IMR-90 (cell line): ENCODE data around the gene ZNF587. TPM values are rescaled to one million over a fixed set of nuclear protein-coding genes. Genes with fewer than 3 reads are reported as not detected.

Experiments used
- ATAC-seq: fragments of 200-7000 bp; cut with Tn5 transposase; 2 replicates; pipeline ENCODE4 v1.9.1; 2020; ENCODE audit warnings: low read depth, mild to moderate bottlenecking, moderate library complexity
- BruUV-seq: library from RNA; stranded (reverse); fragments of 400-500 nt; replicated peaks from 2 replicates; lab custom pipeline; 2021; lab: Mats Ljungman, UMichigan
- CTCF ChIA-PET: fragments of 300-600 bp; formaldehyde crosslinking; extraction: SDS; loops from one replicate; lab custom pipeline; 2021; ENCODE audit warnings: antibody characterized with exemption; lab: Yijun Ruan, JAX
- POLR2A ChIA-PET: fragments of 300-600 bp; sonication (Branson Sonifier 250); formaldehyde crosslinking; loops from one replicate; lab custom pipeline; 2022; ENCODE audit warnings: antibody characterized with exemption; ENCODE audit not compliant: unreplicated experiment; lab: Charles Lee
- DNase-seq: peaks from one replicate; pipeline ENCODE4 v3.0.0; 2013
- H2AFZ ChIP-seq: replicated peaks from 2 replicates; pipeline ENCODE3; 2013; ENCODE audit warnings: low read length, mild to moderate bottlenecking; ENCODE audit not compliant: poor library complexity
- H2AK5ac ChIP-seq: 2 replicates; pipeline ENCODE4 v1.6.1; 2013; ENCODE audit warnings: low read depth, low read length, inconsistent platforms
- H2AK9ac ChIP-seq: replicated peaks from 2 replicates; pipeline ENCODE3; 2013; ENCODE audit warnings: mild to moderate bottlenecking, low read depth, low read length, moderate library complexity; ENCODE audit not compliant: poor library complexity
- H2BK120ac ChIP-seq: 2 replicates; pipeline ENCODE4 v1.6.1; 2013; ENCODE audit warnings: low read depth, low read length, inconsistent platforms
- H2BK15ac ChIP-seq: 3 replicates; pipeline ENCODE4 v1.6.1; 2013; ENCODE audit warnings: low read depth, low read length, inconsistent platforms
- H2BK20ac ChIP-seq: 2 replicates; pipeline ENCODE4 v1.6.1; 2013; ENCODE audit warnings: low read depth, mild to moderate bottlenecking, inconsistent platforms, low read length, moderate library complexity
- H2BK5ac ChIP-seq: 2 replicates; pipeline ENCODE4 v1.6.1; 2013; ENCODE audit warnings: mild to moderate bottlenecking, low read depth, low read length, inconsistent platforms; ENCODE audit not compliant: poor library complexity, severe bottlenecking
- H3K14ac ChIP-seq: replicated peaks from 2 replicates; pipeline ENCODE4 v1.6.1; 2013; ENCODE audit warnings: low read depth, low read length, inconsistent platforms
- H3K18ac ChIP-seq: 2 replicates; pipeline ENCODE4 v1.6.1; 2013; ENCODE audit warnings: low read depth, low read length, control low read depth
- H3K23ac ChIP-seq: 2 replicates; pipeline ENCODE4 v1.6.1; 2013; ENCODE audit warnings: low read depth, low read length, inconsistent platforms
- H3K27ac ChIP-seq: 2 replicates; pipeline ENCODE4 v1.5.1; 2013; ENCODE audit warnings: mild to moderate bottlenecking, control low read depth, low read length; ENCODE audit not compliant: insufficient read depth
- H3K27me3 ChIP-seq: 2 replicates; pipeline ENCODE4 v1.6.1; 2013; ENCODE audit warnings: low read length; ENCODE audit not compliant: control insufficient read depth, insufficient read depth
- H3K36me3 ChIP-seq: 2 replicates; pipeline ENCODE4 v1.6.1; 2013; ENCODE audit warnings: low read length, mixed read lengths; ENCODE audit not compliant: control insufficient read depth, insufficient read depth
- H3K4ac ChIP-seq: 2 replicates; pipeline ENCODE4 v1.6.1; 2013; ENCODE audit warnings: low read depth, low read length, inconsistent platforms
- H3K4me1 ChIP-seq: 2 replicates; pipeline ENCODE4 v1.6.1; 2013; ENCODE audit warnings: low read length, mixed read lengths; ENCODE audit not compliant: control insufficient read depth, insufficient read depth
- H3K4me2 ChIP-seq: 2 replicates; pipeline ENCODE4 v1.6.1; 2013; ENCODE audit warnings: low read depth, mild to moderate bottlenecking, control low read depth, low read length, moderate library complexity
- H3K4me3 ChIP-seq: 2 replicates; pipeline ENCODE4 v1.5.1; 2013; ENCODE audit warnings: low read depth, mild to moderate bottlenecking, control low read depth, low read length, moderate library complexity; ENCODE audit not compliant: insufficient read depth
- H3K56ac ChIP-seq: 2 replicates; pipeline ENCODE4 v1.6.1; 2013; ENCODE audit warnings: low read length, inconsistent platforms; ENCODE audit not compliant: insufficient read depth; ENCODE audit errors: extremely low read depth
- H3K79me1 ChIP-seq, 2 experiments: 2 replicates each; pipeline ENCODE4 v1.6.1; 2013; ENCODE audit warnings: low read length in 2 of 2, inconsistent platforms in 1 of 2, low read depth in 1 of 2
- H3K9ac ChIP-seq: 2 replicates; pipeline ENCODE4 v1.6.1; 2013; ENCODE audit warnings: low read depth, low read length, control low read depth
- H3K9me1 ChIP-seq: 2 replicates; pipeline ENCODE4 v1.6.1; 2013; ENCODE audit warnings: low read length, inconsistent platforms; ENCODE audit not compliant: insufficient read depth
- H3K9me3 ChIP-seq: 2 replicates; pipeline ENCODE4 v1.6.1; 2013; ENCODE audit warnings: low read length; ENCODE audit not compliant: control insufficient read depth, insufficient read depth
- H4K20me1 ChIP-seq: 2 replicates; pipeline ENCODE4 v1.6.1; 2013; ENCODE audit warnings: low read length, inconsistent platforms; ENCODE audit not compliant: insufficient read depth
- H4K5ac ChIP-seq: 2 replicates; pipeline ENCODE4 v1.6.1; 2013; ENCODE audit warnings: mild to moderate bottlenecking, low read depth, low read length, control low read depth
- H4K8ac ChIP-seq, 2 experiments: 2 replicates each; pipeline ENCODE4 v1.6.1; 2013; ENCODE audit warnings: low read depth in 2 of 2, low read length in 2 of 2, control low read depth in 1 of 2, inconsistent platforms in 1 of 2
- H4K91ac ChIP-seq: 2 replicates; pipeline ENCODE4 v1.6.1; 2013; ENCODE audit warnings: low read depth, low read length, inconsistent platforms; ENCODE audit not compliant: insufficient read depth
- BHLHE40 ChIP-seq: fragments of 150-350 bp; IDR thresholded peaks from 2 replicates; pipeline ENCODE4 v1.6.1; 2016; ENCODE audit warnings: mild to moderate bottlenecking, low read depth, low read length
- CHD1 ChIP-seq: IDR thresholded peaks from 2 replicates; pipeline ENCODE4 v1.6.1; 2012; ENCODE audit warnings: low read depth, low read length, improper control_type of control experiment
- CTCF ChIP-seq: conservative IDR thresholded peaks from 2 replicates; pipeline ENCODE4 v1.5.1; 2012; ENCODE audit warnings: mild to moderate bottlenecking, low read depth, low read length, improper control_type of control experiment
- ELK1 ChIP-seq: fragments of 150-350 bp; IDR thresholded peaks from 2 replicates; pipeline ENCODE4 v1.6.1; 2016; ENCODE audit warnings: low read depth, mild to moderate bottlenecking, low read length, moderate library complexity, borderline replicate concordance
- FOS ChIP-seq: fragments of 150-350 bp; IDR thresholded peaks from 2 replicates; pipeline ENCODE4 v1.6.1; 2016; ENCODE audit warnings: low read depth, low read length
- MAFK ChIP-seq: IDR thresholded peaks from 2 replicates; pipeline ENCODE4 v1.6.1; 2012; ENCODE audit warnings: low read depth, low read length, improper control_type of control experiment
- MAZ ChIP-seq: IDR thresholded peaks from 2 replicates; pipeline ENCODE4 v1.6.1; 2012; ENCODE audit warnings: low read depth, mild to moderate bottlenecking, low read length, improper control_type of control experiment, moderate library complexity, borderline replicate concordance
- MXI1 ChIP-seq: IDR thresholded peaks from 2 replicates; pipeline ENCODE4 v1.6.1; 2012; ENCODE audit warnings: low read depth, mild to moderate bottlenecking, low read length, moderate library complexity, borderline replicate concordance
- NFE2L2 ChIP-seq: fragments of 150-350 bp; IDR thresholded peaks from 2 replicates; pipeline ENCODE4 v1.6.1; 2016; ENCODE audit warnings: low read depth, mild to moderate bottlenecking, low read length
- POLR2A ChIP-seq: IDR thresholded peaks from 2 replicates; pipeline ENCODE4 v1.6.1; 2012; ENCODE audit warnings: mild to moderate bottlenecking, low read depth, low read length
- RAD21 ChIP-seq: IDR thresholded peaks from 2 replicates; pipeline ENCODE4 v1.6.1; 2012; ENCODE audit warnings: low read length, improper control_type of control experiment
- RCOR1 ChIP-seq: IDR thresholded peaks from 2 replicates; pipeline ENCODE4 v1.6.1; 2012; ENCODE audit warnings: mild to moderate bottlenecking, low read length, improper control_type of control experiment; ENCODE audit not compliant: insufficient replicate concordance
- RFX5 ChIP-seq: IDR thresholded peaks from 2 replicates; pipeline ENCODE4 v1.8.0; 2012; ENCODE audit warnings: low read depth, mild to moderate bottlenecking, low read length, moderate library complexity
- SMC3 ChIP-seq: fragments of 150-350 bp; IDR thresholded peaks from 2 replicates; pipeline ENCODE4 v1.6.1; 2016; ENCODE audit warnings: low read depth, mild to moderate bottlenecking, antibody characterized with exemption, low read length, moderate library complexity
- USF2 ChIP-seq: fragments of 150-350 bp; IDR thresholded peaks from 2 replicates; pipeline ENCODE4 v1.6.1; 2017; ENCODE audit warnings: mild to moderate bottlenecking, antibody characterized with exemption, low read length, low read depth
- WGBS, 2 experiments: methylation state at CpG; one replicate each; pipeline versions ENCODE4 v1.1.5 to v1.1.7; 2013; ENCODE audit warnings: missing lambda C conversion rate in 2 of 2; ENCODE audit not compliant: insufficient read length in 1 of 2; ENCODE audit errors: extremely low coverage in 2 of 2; 5-methylcytosine and 5-hydroxymethylcytosine counted together
- dilution Hi-C: fragments of 300-500 bp; cut with HindIII; formaldehyde crosslinking; loops from one replicate; pipeline ENCODE4 v1.14.3; 2018; ENCODE audit warnings: low sequenced_read_pairs; ENCODE audit not compliant: unreplicated experiment
- in situ Hi-C: fragments of 300-500 bp; cut with MboI; formaldehyde crosslinking; loops from 3 replicates; pipeline ENCODE4 v1.14.3; 2019; ENCODE audit warnings: low sequenced_read_pairs, inconsistent platforms, mixed read lengths
- intact Hi-C: fragments of 100-400 bp; cut with micrococcal nuclease; formaldehyde crosslinking; loops from 2 replicates; pipeline ENCODE4 v1.10.0; 2022
- polyA plus RNA-seq, 3 experiments: library from polyadenylated mRNA; depleted of rRNA; stranded (reverse); fragments of >200 nt; gene quantifications; 2 replicates each; pipeline ENCODE4 v1.2.3, GENCODE V29; 2012; ENCODE audit warnings: low replicate concordance in 1 of 3
- total RNA-seq: library from RNA; depleted of rRNA; stranded (reverse); fragments of >200 nt; gene quantifications from 2 replicates; pipeline ENCODE4 v1.2.3, GENCODE V29; 2012

Gene ZNF587
- total and polyA plus RNA-seq, 2 of the 4 experiments (the other 2 are of a cell fraction) = 14.0 to 43.7 TPM

GRCh38 chr19:57888560-57889231 is 39.0 kb downstream of the ZNF587 start, which contains the start of gene ZNF814:
ZNF814 (minus strand) TSS chr19:57889037; CDS start chr19:57888802, 235 bp downstream.
- peak within 1 kb of the TSS; percentile 83 for H3K4me3 ChIP-seq
- H3K4me2 ChIP-seq = peak within 1 kb of the TSS; percentile 85
- peaks cover 5% of the 10 kb centered on the region for H3K36me3 ChIP-seq
- no peaks in the 10 kb centered on the region for H4K20me1 ChIP-seq
- no peak within 1 kb of the TSS for H3K18ac ChIP-seq
- peak within 1 kb of the TSS; percentile 77 to 92 for H4K8ac ChIP-seq
- H3K9me3 ChIP-seq = peaks cover 3% of the 10 kb centered on the region; the same call in 1 of the 2 replicates
- in situ Hi-C loops (no loop called here), dilution Hi-C loops (no loop called here), intact Hi-C loops (no loop called here)
- peak within 1 kb of the TSS; percentile 63; the same call in 1 of the 2 replicates for H3K27ac ChIP-seq
- peak within 1 kb of the TSS; percentile 84 for H3K23ac ChIP-seq
- no peaks in the 10 kb centered on the region for H3K27me3 ChIP-seq
- H3K4me1 ChIP-seq = peaks cover 2% of the 10 kb centered on the region; the same call in 1 of the 2 replicates
- peak; percentile 84 for DNase-seq
- H2BK20ac ChIP-seq = no peak within 1 kb of the TSS
- H2BK5ac ChIP-seq = peak within 1 kb of the TSS; percentile 54
- H3K4ac ChIP-seq = peak within 1 kb of the TSS; percentile 79
- CTCF ChIA-PET = no interaction called here
- peak within 1 kb of the TSS; percentile 79 for H3K9ac ChIP-seq
- H2AFZ ChIP-seq = peak within 1 kb of the TSS; percentile 94
- H2AK5ac ChIP-seq = peak within 1 kb of the TSS; percentile 61
- 6% methylated on average over 8 of the region's 43 CpGs; no CpG with 5 or more reads in 1 of the 2 experiments for WGBS, 2 experiments
- no peak within 1 kb of the TSS for H4K91ac ChIP-seq
- H2BK15ac ChIP-seq = no peak within 1 kb of the TSS; the same call in 2 of the 3 replicates
- peak within 1 kb of the TSS; percentile 79 for H3K14ac ChIP-seq
- ATAC-seq = peak; percentile 94
- BruUV-seq = no TSS peak
- no peak within 1 kb of the TSS for H3K56ac ChIP-seq
- POLR2A ChIA-PET = no interaction called here
- H2AK9ac ChIP-seq = peak within 1 kb of the TSS; percentile 86
- H2BK120ac ChIP-seq = no peak within 1 kb of the TSS
- peak within 1 kb of the TSS; percentile 74 for H4K5ac ChIP-seq
- no peaks in the 10 kb centered on the region for H3K9me1 ChIP-seq
- peaks cover 16 to 25% of the 10 kb centered on the region in 2 experiments for H3K79me1 ChIP-seq
- TF ChIP-seq RFX5 (no peak), MAFK (no peak), SMC3 (peak; percentile 27), BHLHE40 (peak; percentile 92), MXI1 (peak; percentile 76; the same call in 1 of the 2 replicates), POLR2A (peak; percentile 67), CHD1 (no peak), CTCF (peak; percentile 48), ELK1 (no peak), RAD21 (peak; percentile 23; the same call in 1 of the 2 replicates), FOS (no peak), USF2 (peak; percentile 90), RCOR1 (no peak), NFE2L2 (no peak), MAZ (no peak; the same call in 1 of the 2 replicates)
